GM23338 (cell line): ENCODE measurements around the gene CRHR1. TPM values are rescaled to one million over a fixed set of nuclear protein-coding genes. Genes with fewer than 3 reads are reported as not detected.

Experiments used
- ATAC-seq: fragments of 200-7000 bp; cut with Tn5 transposase; 3 replicates; pipeline ENCODE4 v1.9.1; 2020
- DNase-seq: peaks from one replicate; pipeline ENCODE4 v3.0.0-alpha.2; 2015; ENCODE audit warnings: low spot score
- H2AFZ ChIP-seq: fragments of 200-600 bp; sonication (generic); 2 replicates; pipeline ENCODE4 v1.8.0; 2016; ENCODE audit warnings: antibody characterized with exemption, mild to moderate bottlenecking, moderate library complexity
- H3F3A ChIP-seq: fragments of 200-600 bp; sonication (generic); replicated peaks from 2 replicates; pipeline ENCODE4 v1.8.0; 2017; ENCODE audit warnings: antibody characterized with exemption, mixed run types, low read depth
- H3K27ac ChIP-seq: fragments of 200-600 bp; sonication (generic); 2 replicates; pipeline ENCODE4 v1.6.1; 2016; ENCODE audit warnings: low read depth
- H3K27me3 ChIP-seq: fragments of 200-600 bp; sonication (generic); 2 replicates; pipeline ENCODE4 v1.8.0; 2016; ENCODE audit warnings: mild to moderate bottlenecking, mixed run types, moderate library complexity; ENCODE audit not compliant: insufficient read depth
- H3K36me3 ChIP-seq: fragments of 200-600 bp; sonication (generic); 2 replicates; pipeline ENCODE4 v1.8.0; 2016; ENCODE audit warnings: mild to moderate bottlenecking; ENCODE audit not compliant: insufficient read depth
- H3K4me1 ChIP-seq: fragments of 200-600 bp; sonication (generic); 2 replicates; pipeline ENCODE4 v1.8.0; 2016; ENCODE audit warnings: mild to moderate bottlenecking, moderate library complexity; ENCODE audit not compliant: insufficient read depth
- H3K4me2 ChIP-seq: fragments of 200-600 bp; sonication (generic); 2 replicates; pipeline ENCODE4 v1.7.1; 2017; ENCODE audit warnings: mixed run types
- H3K4me3 ChIP-seq: fragments of 200-600 bp; sonication (generic); 2 replicates; pipeline ENCODE4 v1.6.1; 2016; ENCODE audit warnings: mixed run types
- H3K79me2 ChIP-seq: fragments of 200-600 bp; sonication (generic); replicated peaks from 2 replicates; pipeline ENCODE4 v1.8.0; 2017; ENCODE audit warnings: mild to moderate bottlenecking; ENCODE audit not compliant: insufficient read depth
- H3K9me2 ChIP-seq: fragments of 200-600 bp; sonication (generic); 2 replicates; pipeline ENCODE4 v1.8.0; 2017; ENCODE audit not compliant: insufficient read depth
- H4K20me1 ChIP-seq: fragments of 200-600 bp; sonication (generic); replicated peaks from 2 replicates; pipeline ENCODE4 v1.8.0; 2017; ENCODE audit warnings: mild to moderate bottlenecking; ENCODE audit not compliant: insufficient read depth
- H3K27ac Mint-ChIP-seq: 2 replicates; pipeline ENCODE4 v1.8.0; 2020; ENCODE audit warnings: inconsistent platforms, mild to moderate bottlenecking, moderate library complexity, mixed read lengths
- H3K27me3 Mint-ChIP-seq: 3 replicates; pipeline ENCODE4 v1.8.0; 2022; ENCODE audit warnings: low read depth, mild to moderate bottlenecking, moderate library complexity, mixed read lengths, inconsistent platforms; ENCODE audit not compliant: insufficient read depth, poor library complexity
- H3K36me3 Mint-ChIP-seq: 3 replicates; pipeline ENCODE4 v1.8.0; 2021; ENCODE audit warnings: low read depth, mild to moderate bottlenecking, inconsistent platforms, moderate library complexity, mixed read lengths
- H3K4me1 Mint-ChIP-seq: 3 replicates; pipeline ENCODE4 v1.8.0; 2020; ENCODE audit warnings: mild to moderate bottlenecking, inconsistent platforms, mixed read lengths
- H3K4me3 Mint-ChIP-seq: 3 replicates; pipeline ENCODE4 v1.8.0; 2021; ENCODE audit warnings: moderate library complexity, mild to moderate bottlenecking, inconsistent platforms, mixed read lengths
- H3K9me3 Mint-ChIP-seq: 3 replicates; pipeline ENCODE4 v1.8.0; 2020; ENCODE audit warnings: moderate library complexity, mild to moderate bottlenecking, inconsistent platforms, mixed read lengths
- CREB1 ChIP-seq: fragments of 250-450 bp; sonication (Bioruptor Pico); IDR thresholded peaks from 2 replicates; pipeline ENCODE4 v1.5.0; 2020; ENCODE audit warnings: low read depth, mild to moderate bottlenecking, moderate library complexity
- EZH2 ChIP-seq: fragments of 200-600 bp; sonication (generic); IDR thresholded peaks from one replicate; pipeline ENCODE4 v1.8.0; 2017; ENCODE audit warnings: antibody characterized with exemption, mild to moderate bottlenecking, low read depth; ENCODE audit not compliant: unreplicated experiment
- EZH2phosphoT487 ChIP-seq: fragments of 200-600 bp; sonication (generic); IDR thresholded peaks from one replicate; pipeline ENCODE4 v1.8.1; 2018; ENCODE audit warnings: antibody characterized with exemption; ENCODE audit not compliant: unreplicated experiment
- JUNB ChIP-seq: IDR thresholded peaks from one replicate; pipeline ENCODE4 v1.6.1; 2016; ENCODE audit warnings: antibody characterized with exemption; ENCODE audit not compliant: unreplicated experiment
- NANOG ChIP-seq: IDR thresholded peaks from 2 replicates; pipeline ENCODE4 v1.6.1; 2016; ENCODE audit warnings: antibody characterized with exemption, borderline replicate concordance
- POLR2AphosphoS5 ChIP-seq: IDR thresholded peaks from 2 replicates; pipeline ENCODE4 v1.6.1; 2016; ENCODE audit warnings: antibody characterized with exemption, low read depth
- STAT1 ChIP-seq: IDR thresholded peaks from one replicate; pipeline ENCODE4 v1.6.1; 2016; ENCODE audit warnings: antibody characterized with exemption; ENCODE audit not compliant: unreplicated experiment
- ZNF114 ChIP-seq: fragments of 250-450 bp; sonication (Bioruptor Pico); IDR thresholded peaks from 2 replicates; pipeline ENCODE4 v1.5.0; 2020; ENCODE audit warnings: mild to moderate bottlenecking, moderate library complexity
- ZNF331 ChIP-seq: fragments of 250-450 bp; sonication (Bioruptor Pico); IDR thresholded peaks from 2 replicates; pipeline ENCODE4 v1.5.0; 2020; ENCODE audit warnings: low read depth, mild to moderate bottlenecking, moderate library complexity
- polyA plus RNA-seq: library from polyadenylated mRNA; unstranded; fragments of >200 nt; fragmentation: Nextera tagmentation; extraction: Ambion mirVana; gene quantifications from 2 replicates; pipeline ENCODE4 v1.2.1, GENCODE V29; 2016
- total RNA-seq: library from RNA; depleted of rRNA; stranded (reverse); fragments of >200 nt; shearing (Covaris generic); gene quantifications from 2 replicates; pipeline ENCODE4 v1.2.3, GENCODE V29; 2014
- TF ChIP-seq, protein P1 (sequence below): IDR thresholded peaks from one replicate; pipeline ENCODE4 v1.6.1; 2018; ENCODE audit warnings: antibody characterized with exemption; ENCODE audit not compliant: unreplicated experiment
- TF ChIP-seq, protein P2 (sequence below): IDR thresholded peaks from 2 replicates; pipeline ENCODE4 v1.6.1; 2016; ENCODE audit warnings: antibody characterized with exemption
- TF ChIP-seq, protein P3 (sequence below), 2 experiments: fragments of 200-600 bp in 1 of 2; sonication (generic) in 1 of 2; conservative IDR thresholded peaks; 2 replicates each; pipeline versions ENCODE4 v1.5.1 to v1.6.1; 2016 to 2017; ENCODE audit warnings: antibody characterized with exemption in 2 of 2, low read depth in 2 of 2, mild to moderate bottlenecking in 2 of 2, moderate library complexity in 1 of 2
- TF ChIP-seq, protein P4 (sequence below): fragments of 250-450 bp; sonication (Bioruptor Pico); IDR thresholded peaks from 2 replicates; pipeline ENCODE4 v1.5.0; 2020; ENCODE audit warnings: mild to moderate bottlenecking, moderate library complexity

CRHR1 gene
- total and polyA plus RNA-seq, 2 experiments from 2014 or later: 0.19 to 0.76 TPM

DNA sequence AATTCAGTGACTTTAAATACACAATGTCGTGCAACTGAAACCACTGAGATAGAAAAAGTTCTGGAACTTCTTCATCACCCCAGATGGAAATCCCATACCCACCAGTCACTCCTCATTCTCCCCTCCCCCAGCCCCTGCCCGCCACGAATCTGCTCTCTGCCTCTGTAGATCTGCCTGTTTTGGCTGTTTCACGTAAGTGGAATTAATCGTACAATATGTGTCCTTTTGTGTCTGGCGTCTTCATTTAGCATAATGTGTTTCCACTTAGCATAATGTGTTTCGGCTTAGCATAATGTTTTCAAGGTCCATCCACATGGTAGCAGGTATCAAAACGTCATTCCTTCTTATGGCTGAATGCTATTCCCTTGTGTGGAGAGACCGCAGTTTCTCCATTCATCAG, 57.1 kb downstream of the CRHR1 start:
- H3K4me3 ChIP-seq: no peak overlapping the region
- H3K4me3 Mint-ChIP-seq: no peak overlapping the region
- no peak overlapping the region for H2AFZ ChIP-seq
- no peaks in the 10 kb centered on the region for H3K9me2 ChIP-seq
- H3F3A ChIP-seq: no peaks in the 10 kb centered on the region
- TF ChIP-seq, protein P1, sequence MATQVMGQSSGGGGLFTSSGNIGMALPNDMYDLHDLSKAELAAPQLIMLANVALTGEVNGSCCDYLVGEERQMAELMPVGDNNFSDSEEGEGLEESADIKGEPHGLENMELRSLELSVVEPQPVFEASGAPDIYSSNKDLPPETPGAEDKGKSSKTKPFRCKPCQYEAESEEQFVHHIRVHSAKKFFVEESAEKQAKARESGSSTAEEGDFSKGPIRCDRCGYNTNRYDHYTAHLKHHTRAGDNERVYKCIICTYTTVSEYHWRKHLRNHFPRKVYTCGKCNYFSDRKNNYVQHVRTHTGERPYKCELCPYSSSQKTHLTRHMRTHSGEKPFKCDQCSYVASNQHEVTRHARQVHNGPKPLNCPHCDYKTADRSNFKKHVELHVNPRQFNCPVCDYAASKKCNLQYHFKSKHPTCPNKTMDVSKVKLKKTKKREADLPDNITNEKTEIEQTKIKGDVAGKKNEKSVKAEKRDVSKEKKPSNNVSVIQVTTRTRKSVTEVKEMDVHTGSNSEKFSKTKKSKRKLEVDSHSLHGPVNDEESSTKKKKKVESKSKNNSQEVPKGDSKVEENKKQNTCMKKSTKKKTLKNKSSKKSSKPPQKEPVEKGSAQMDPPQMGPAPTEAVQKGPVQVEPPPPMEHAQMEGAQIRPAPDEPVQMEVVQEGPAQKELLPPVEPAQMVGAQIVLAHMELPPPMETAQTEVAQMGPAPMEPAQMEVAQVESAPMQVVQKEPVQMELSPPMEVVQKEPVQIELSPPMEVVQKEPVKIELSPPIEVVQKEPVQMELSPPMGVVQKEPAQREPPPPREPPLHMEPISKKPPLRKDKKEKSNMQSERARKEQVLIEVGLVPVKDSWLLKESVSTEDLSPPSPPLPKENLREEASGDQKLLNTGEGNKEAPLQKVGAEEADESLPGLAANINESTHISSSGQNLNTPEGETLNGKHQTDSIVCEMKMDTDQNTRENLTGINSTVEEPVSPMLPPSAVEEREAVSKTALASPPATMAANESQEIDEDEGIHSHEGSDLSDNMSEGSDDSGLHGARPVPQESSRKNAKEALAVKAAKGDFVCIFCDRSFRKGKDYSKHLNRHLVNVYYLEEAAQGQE: no peak
- TF ChIP-seq STAT1 (no peak), POLR2AphosphoS5 (no peak), NANOG (no peak), CREB1 (CRISPR knock-in tag) (no peak), EZH2phosphoT487 (no peak), EZH2 (no peak), ZNF114 (CRISPR knock-in tag) (no peak), ZNF331 (CRISPR knock-in tag) (no peak), JUNB (no peak)
- TF ChIP-seq, protein P2, sequence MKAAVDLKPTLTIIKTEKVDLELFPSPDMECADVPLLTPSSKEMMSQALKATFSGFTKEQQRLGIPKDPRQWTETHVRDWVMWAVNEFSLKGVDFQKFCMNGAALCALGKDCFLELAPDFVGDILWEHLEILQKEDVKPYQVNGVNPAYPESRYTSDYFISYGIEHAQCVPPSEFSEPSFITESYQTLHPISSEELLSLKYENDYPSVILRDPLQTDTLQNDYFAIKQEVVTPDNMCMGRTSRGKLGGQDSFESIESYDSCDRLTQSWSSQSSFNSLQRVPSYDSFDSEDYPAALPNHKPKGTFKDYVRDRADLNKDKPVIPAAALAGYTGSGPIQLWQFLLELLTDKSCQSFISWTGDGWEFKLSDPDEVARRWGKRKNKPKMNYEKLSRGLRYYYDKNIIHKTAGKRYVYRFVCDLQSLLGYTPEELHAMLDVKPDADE: no peak
- TF ChIP-seq, protein P3, sequence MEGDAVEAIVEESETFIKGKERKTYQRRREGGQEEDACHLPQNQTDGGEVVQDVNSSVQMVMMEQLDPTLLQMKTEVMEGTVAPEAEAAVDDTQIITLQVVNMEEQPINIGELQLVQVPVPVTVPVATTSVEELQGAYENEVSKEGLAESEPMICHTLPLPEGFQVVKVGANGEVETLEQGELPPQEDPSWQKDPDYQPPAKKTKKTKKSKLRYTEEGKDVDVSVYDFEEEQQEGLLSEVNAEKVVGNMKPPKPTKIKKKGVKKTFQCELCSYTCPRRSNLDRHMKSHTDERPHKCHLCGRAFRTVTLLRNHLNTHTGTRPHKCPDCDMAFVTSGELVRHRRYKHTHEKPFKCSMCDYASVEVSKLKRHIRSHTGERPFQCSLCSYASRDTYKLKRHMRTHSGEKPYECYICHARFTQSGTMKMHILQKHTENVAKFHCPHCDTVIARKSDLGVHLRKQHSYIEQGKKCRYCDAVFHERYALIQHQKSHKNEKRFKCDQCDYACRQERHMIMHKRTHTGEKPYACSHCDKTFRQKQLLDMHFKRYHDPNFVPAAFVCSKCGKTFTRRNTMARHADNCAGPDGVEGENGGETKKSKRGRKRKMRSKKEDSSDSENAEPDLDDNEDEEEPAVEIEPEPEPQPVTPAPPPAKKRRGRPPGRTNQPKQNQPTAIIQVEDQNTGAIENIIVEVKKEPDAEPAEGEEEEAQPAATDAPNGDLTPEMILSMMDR (conservative IDR thresholded peaks at IDR 0.05; ENCODE audit: low read depth in 2 of 2): no peak
- TF ChIP-seq, protein P4, sequence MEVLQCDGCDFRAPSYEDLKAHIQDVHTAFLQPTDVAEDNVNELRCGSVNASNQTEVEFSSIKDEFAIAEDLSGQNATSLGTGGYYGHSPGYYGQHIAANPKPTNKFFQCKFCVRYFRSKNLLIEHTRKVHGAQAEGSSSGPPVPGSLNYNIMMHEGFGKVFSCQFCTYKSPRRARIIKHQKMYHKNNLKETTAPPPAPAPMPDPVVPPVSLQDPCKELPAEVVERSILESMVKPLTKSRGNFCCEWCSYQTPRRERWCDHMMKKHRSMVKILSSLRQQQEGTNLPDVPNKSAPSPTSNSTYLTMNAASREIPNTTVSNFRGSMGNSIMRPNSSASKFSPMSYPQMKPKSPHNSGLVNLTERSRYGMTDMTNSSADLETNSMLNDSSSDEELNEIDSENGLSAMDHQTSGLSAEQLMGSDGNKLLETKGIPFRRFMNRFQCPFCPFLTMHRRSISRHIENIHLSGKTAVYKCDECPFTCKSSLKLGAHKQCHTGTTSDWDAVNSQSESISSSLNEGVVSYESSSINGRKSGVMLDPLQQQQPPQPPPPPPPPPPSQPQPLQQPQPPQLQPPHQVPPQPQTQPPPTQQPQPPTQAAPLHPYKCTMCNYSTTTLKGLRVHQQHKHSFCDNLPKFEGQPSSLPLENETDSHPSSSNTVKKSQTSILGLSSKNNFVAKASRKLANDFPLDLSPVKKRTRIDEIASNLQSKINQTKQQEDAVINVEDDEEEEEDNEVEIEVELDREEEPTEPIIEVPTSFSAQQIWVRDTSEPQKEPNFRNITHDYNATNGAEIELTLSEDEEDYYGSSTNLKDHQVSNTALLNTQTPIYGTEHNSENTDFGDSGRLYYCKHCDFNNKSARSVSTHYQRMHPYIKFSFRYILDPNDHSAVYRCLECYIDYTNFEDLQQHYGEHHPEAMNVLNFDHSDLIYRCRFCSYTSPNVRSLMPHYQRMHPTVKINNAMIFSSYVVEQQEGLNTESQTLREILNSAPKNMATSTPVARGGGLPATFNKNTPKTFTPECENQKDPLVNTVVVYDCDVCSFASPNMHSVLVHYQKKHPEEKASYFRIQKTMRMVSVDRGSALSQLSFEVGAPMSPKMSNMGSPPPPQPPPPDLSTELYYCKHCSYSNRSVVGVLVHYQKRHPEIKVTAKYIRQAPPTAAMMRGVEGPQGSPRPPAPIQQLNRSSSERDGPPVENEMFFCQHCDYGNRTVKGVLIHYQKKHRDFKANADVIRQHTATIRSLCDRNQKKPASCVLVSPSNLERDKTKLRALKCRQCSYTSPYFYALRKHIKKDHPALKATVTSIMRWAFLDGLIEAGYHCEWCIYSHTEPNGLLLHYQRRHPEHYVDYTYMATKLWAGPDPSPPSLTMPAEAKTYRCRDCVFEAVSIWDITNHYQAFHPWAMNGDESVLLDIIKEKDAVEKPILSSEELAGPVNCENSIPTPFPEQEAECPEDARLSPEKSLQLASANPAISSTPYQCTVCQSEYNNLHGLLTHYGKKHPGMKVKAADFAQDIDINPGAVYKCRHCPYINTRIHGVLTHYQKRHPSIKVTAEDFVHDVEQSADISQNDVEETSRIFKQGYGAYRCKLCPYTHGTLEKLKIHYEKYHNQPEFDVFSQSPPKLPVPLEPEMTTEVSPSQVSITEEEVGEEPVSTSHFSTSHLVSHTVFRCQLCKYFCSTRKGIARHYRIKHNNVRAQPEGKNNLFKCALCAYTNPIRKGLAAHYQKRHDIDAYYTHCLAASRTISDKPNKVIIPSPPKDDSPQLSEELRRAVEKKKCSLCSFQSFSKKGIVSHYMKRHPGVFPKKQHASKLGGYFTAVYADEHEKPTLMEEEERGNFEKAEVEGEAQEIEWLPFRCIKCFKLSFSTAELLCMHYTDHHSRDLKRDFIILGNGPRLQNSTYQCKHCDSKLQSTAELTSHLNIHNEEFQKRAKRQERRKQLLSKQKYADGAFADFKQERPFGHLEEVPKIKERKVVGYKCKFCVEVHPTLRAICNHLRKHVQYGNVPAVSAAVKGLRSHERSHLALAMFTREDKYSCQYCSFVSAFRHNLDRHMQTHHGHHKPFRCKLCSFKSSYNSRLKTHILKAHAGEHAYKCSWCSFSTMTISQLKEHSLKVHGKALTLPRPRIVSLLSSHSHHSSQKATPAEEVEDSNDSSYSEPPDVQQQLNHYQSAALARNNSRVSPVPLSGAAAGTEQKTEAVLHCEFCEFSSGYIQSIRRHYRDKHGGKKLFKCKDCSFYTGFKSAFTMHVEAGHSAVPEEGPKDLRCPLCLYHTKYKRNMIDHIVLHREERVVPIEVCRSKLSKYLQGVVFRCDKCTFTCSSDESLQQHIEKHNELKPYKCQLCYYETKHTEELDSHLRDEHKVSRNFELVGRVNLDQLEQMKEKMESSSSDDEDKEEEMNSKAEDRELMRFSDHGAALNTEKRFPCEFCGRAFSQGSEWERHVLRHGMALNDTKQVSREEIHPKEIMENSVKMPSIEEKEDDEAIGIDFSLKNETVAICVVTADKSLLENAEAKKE (CRISPR knock-in tag): no peak
- no peaks in the 10 kb centered on the region for H3K36me3 Mint-ChIP-seq
- H3K27ac Mint-ChIP-seq: no peak overlapping the region
- H3K36me3 ChIP-seq: no peaks in the 10 kb centered on the region
- no peaks in the 10 kb centered on the region for H3K4me1 ChIP-seq
- no peaks in the 10 kb centered on the region for H3K9me3 Mint-ChIP-seq
- no peaks in the 10 kb centered on the region for H4K20me1 ChIP-seq
- no peaks in the 10 kb centered on the region for H3K27me3 ChIP-seq
- DNase-seq: no peak
- no peak for ATAC-seq
- no peak overlapping the region for H3K4me2 ChIP-seq
- no peak overlapping the region for H3K27ac ChIP-seq
- H3K4me1 Mint-ChIP-seq: no peaks in the 10 kb centered on the region; the same call in 2 of the 3 replicates
- no peaks in the 10 kb centered on the region for H3K79me2 ChIP-seq
- H3K27me3 Mint-ChIP-seq: peaks cover 10% of the 10 kb centered on the region
